Activated T-cell treated with anti-CD3 and anti-CD28 coated beads for 4 hours (primary cell): ENCODE data around the gene P2RY2.
A peak's percentile ranks its signal among the peaks of the same experiment; 100 is the strongest.
"Not testable (repeated sequence)": the region's sequence is repeated elsewhere in the genome, so short reads cannot be mapped to it uniquely, and the experiment has no call there.

Source experiments
- DNase-seq: peaks from one replicate; pipeline ENCODE4 v3.0.0-alpha.2; 2020

Gene P2RY2

DNA sequence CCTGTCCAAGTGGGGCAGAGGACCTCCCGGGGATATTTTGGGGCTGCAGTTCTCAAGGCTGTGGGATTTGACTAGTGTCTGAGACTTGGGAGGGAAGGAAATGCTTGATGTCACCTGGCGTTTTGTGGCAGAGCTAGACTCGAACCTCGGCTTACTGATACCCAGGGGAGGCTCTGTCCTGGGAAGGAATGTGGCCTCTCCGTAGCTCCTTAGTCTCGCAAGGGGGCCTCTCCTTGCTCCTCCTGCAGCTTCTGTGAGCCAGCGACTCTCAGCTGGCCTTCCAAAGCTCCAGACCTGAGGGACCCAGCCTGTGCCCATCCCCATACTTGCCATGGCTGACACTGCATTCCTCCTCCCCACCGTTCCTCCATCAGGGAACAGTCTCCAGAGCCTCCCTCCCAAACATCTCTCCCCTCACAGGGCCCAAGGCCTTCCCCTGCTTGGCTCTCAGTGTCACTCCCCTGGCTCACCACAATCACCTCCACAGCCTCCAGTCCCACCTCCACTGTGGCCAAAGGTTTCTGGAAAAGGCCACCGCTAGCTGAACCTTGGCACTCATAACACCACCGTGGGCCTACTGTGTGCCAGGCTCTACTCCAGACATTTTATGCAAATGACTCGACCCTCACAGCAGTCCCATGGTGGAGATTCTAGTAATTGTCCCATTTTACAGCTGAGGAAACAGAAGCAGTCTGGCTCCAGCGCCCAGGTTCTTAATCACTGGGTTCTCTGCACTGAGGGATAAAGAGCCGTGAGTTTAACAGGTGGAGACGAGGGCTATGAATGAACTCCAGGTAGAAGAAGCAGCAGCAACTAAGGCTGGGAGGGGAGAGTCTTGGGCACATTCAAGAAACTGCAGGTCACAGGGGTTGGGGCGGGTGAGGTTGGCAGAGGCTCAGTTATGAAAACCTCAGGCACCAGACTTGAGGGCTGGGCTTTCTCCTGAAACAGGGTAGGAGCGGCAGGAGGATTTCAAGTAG lies 12.1 kb downstream of the P2RY2 start:
- DNase-seq = no peak

DNA sequence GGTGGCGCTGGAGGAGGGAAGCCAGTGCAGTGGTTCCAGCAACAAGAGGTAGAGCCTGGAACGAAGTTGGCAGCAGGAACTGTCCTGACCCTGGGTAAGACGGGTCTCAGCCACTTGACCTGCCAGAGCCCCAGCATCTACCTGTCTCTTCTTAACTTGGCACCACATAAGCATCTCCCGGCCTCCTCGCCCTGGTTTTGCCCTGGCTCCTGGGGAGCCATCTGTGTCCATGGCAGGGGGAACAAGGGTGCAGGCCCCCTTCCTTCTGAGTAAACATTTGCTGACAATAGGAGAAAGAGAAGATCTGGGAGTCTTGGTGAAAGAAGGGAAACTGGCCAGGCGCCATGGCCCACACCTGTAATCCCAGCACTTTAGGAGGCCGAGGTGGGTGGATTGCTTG lies 12.8 kb downstream of the P2RY2 start:
- no peak for DNase-seq

- DNase-seq = not testable (repeated sequence)
These were observed 14.4 kb downstream of the P2RY2 start for GRCh38 chr11:73232487-73232886.

GRCh38 chr11:73233211-73233610 lies 15.1 kb downstream of the P2RY2 start:
- no peak for DNase-seq

- DNase-seq = no peak
These were observed 15.8 kb downstream of the P2RY2 start for GRCh38 chr11:73233692-73234470.

GRCh38 chr11:73234471-73235181 lies 16.5 kb downstream of the P2RY2 start:
- DNase-seq = no peak

DNA sequence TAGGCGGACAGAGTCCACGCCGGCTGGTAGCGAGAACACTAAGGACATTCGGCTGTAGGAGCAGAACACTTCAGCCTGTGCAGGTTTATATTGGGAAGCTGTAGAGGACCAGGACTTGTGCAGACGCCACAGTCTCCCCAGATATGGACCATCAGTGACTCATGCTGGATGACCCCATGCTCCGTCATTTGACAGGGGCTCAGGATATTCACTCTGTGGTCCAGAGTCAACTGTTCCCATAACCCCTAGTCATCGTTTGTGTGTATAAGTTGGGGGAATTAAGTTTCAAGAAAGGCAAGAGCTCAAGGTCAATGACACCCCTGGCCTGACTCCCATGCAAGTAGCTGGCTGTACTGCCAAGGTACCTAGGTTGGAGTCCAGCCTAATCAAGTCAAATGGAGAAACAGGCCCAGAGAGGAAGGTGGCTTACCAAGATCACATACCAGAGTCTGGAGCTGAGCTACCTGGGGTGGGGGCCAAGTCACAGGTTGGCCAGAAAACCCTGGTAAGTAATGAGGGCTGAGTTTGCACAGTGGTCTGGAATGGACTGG lies 17.2 kb downstream of the P2RY2 start:
- no peak for DNase-seq

GRCh38 chr11:73236205-73236765 lies 18.2 kb downstream of the P2RY2 start:
- DNase-seq = no peak

- no peak for DNase-seq
These were observed 18.8 kb downstream of the P2RY2 start for GRCh38 chr11:73236854-73237253.

DNA sequence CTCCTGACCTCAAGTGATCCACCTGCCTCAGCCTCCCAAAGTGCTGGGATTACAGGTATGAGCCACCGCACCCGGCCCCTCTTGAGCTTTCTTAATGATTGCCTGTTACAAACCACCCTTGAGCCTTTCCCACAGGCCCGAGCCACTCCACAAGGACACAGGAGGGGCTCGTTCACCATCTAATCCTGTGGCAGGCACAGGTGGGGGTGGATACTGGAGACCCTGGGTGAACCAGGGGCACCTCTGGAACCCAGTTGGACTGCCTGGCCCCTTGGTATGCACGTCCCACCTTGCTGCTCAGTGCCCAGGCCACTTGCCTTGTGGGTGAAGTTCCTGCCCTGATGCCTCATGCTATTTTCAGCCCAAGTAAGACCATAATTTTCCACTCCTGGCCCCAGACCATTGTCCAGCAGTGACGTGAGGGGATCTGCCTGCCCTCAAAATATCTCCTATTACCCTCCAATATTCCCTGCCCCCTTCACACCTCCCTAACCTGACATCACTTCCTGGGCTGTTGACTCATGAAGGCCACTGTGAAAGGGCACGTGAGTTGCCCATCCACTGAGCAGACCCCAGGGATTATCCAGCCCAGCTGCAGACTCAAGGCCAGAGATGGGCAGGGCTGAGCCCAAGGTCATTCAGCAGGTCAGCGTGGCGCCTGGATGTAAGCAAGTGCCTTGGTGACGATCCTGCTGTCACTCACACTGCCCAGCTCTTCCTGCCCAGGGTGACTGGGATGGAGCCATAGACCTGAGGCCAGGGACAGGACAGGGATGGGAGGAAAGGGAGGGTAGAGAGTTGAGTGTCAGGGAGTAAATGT lies 19.6 kb downstream of the P2RY2 start:
- DNase-seq = no peak

- no peak for DNase-seq
These were observed 21.0 kb downstream of the P2RY2 start for GRCh38 chr11:73239111-73239521.

DNA sequence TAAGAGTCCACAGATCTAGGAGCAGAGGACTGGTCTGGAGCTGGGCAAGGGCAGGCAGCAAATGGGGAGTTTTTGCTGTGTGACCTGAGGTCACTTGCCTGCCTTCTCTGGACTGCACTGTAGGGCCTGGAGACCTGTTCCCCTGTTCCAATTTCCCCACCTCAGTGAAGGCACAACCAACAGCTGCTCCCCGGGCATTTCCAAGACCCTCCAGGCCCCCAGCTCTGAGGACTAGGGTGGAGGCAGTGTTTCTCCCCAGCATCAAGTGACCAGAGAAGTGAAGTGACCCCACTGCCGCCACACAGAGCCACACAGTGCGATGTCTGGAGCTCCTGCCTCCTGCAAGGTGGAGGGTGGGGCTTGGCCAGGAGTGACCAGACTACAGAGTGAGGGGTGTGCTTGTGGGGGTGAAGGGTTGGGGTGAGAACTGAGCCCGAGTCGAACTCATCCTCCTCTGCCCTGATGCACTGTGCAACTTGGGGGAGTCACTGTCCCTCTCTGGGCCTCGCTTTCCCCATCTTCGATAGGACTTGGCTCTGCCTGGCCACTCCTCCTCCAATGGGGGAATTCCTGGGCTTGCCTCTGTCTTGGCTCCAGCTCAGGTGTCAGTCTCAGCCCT lies 21.6 kb downstream of the P2RY2 start:
- no peak for DNase-seq

DNA sequence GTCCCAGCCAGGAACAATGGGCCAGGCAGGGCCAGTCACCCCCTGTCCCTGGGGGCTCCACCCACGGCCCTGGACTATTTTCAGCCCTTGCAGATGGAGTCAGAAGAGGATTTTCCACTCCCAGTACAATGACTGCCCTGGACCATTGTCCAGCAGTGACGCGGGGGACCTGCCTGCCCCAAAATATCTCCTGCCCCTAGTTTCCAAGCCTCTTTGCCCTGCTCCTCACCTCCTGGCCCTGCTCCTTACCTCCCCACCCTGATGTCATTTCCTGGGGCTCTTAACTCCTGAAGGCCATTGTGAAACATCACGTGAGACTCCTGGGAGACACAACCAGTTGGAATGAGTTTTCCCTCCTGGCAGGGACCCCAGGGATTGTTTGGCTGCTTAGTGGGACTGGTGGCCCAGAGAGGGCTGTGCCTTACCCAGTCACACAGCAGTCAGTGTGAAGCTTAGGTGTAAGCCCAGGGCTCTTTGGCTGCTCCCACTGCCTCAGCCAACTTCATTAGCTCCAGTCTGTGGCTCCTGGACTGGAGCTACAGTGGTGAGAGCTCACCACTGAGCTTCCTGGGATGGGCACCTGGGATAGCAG lies 22.2 kb downstream of the P2RY2 start:
- no peak for DNase-seq

DNA sequence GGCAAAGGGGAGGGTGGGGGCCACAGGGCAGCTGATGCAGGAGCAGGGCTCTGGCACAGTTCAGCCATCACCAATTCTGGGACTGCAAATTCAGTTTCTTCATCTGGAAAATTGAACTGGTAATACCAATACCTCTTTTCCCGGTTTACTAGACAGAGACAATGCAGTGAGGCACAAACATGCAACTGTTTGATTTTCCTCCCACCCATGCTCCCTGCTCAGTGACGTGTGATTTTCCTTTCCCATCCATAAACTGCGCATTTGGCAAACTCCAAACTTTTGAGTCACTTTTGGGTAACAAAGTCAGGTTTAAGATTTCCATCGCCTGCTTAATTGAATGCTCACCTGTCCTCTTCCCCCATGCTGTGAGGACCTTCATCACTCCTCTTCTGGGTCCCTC lies 23.2 kb downstream of the P2RY2 start:
- no peak for DNase-seq

GRCh38 chr11:73242251-73243092 lies 24.4 kb downstream of the P2RY2 start:
- DNase-seq = peak; percentile 64

GRCh38 chr11:73243093-73243485 lies 25.0 kb downstream of the P2RY2 start:
- DNase-seq = no peak

- no peak for DNase-seq
These were observed 26.6 kb downstream of the P2RY2 start for GRCh38 chr11:73244589-73245240.

GRCh38 chr11:73245461-73245860 lies 27.4 kb downstream of the P2RY2 start:
- no peak for DNase-seq

GRCh38 chr11:73246303-73246702 lies 28.2 kb downstream of the P2RY2 start:
- DNase-seq = no peak
